Purkinje cell (primary cell): ENCODE measurements around the gene ARHGEF39. TPM values are rescaled to one million over a fixed set of nuclear protein-coding genes. Genes with fewer than 3 reads are reported as not detected.

Source experiments
- polyA plus RNA-seq: library from polyadenylated mRNA; unstranded; fragments of >200 nt; fragmentation: Nextera tagmentation; gene quantifications from 2 replicates; pipeline ENCODE4 v1.2.1, GENCODE V29; 2014

Gene ARHGEF39, protein sequence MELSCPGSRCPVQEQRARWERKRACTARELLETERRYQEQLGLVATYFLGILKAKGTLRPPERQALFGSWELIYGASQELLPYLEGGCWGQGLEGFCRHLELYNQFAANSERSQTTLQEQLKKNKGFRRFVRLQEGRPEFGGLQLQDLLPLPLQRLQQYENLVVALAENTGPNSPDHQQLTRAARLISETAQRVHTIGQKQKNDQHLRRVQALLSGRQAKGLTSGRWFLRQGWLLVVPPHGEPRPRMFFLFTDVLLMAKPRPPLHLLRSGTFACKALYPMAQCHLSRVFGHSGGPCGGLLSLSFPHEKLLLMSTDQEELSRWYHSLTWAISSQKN
- polyA plus RNA-seq, result 0.21 TPM in 1 of 2 replicates, not detected in the other

DNA sequence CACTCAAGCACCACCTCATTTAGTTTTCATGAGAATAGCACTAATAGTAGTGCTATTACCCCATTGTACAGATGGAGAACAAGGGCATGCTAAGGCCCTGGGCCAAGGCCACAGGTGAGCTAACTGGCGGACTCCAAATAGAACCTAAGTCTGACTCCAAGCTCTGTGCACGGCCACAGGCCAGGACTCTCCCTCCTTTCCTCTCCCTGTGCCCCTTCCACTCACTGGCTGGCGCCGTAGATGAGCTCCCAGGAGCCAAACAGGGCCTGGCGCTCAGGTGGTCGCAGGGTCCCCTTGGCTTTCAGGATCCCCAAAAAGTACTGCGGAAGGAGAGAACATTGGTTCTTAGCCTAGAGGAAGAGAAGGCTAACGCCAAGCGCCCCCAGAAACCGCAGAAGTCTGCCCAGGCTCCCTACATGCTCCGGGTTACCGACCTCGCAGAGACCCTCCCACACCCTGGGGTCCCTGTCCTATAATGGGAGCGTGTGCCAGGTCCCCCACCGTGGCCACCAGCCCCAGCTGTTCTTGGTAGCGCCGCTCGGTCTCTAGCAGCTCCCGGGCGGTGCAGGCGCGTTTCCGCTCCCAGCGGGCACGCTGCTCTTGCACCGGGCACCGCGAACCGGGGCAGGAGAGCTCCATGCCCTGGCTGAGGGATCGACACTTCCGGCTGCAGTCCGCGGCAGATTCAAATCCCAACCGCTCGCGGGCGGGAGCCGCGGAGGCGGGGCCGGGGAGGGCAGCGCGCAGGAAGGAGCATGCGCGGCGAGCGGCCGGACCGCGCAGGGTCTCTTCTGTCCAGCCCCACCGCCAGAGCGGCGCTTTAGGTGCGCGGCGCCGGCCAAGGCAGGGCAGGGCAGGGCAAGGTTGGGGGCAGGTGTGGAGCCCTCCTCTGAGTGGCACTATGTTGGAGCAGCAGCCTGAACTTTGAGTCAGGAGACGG lies at the start of gene ARHGEF39:
Gene ARHGEF39 (minus strand): TSS at position 665 of the 940 bp plus-strand sequence. CDS start 26 bp downstream, at position 639.

DNA sequence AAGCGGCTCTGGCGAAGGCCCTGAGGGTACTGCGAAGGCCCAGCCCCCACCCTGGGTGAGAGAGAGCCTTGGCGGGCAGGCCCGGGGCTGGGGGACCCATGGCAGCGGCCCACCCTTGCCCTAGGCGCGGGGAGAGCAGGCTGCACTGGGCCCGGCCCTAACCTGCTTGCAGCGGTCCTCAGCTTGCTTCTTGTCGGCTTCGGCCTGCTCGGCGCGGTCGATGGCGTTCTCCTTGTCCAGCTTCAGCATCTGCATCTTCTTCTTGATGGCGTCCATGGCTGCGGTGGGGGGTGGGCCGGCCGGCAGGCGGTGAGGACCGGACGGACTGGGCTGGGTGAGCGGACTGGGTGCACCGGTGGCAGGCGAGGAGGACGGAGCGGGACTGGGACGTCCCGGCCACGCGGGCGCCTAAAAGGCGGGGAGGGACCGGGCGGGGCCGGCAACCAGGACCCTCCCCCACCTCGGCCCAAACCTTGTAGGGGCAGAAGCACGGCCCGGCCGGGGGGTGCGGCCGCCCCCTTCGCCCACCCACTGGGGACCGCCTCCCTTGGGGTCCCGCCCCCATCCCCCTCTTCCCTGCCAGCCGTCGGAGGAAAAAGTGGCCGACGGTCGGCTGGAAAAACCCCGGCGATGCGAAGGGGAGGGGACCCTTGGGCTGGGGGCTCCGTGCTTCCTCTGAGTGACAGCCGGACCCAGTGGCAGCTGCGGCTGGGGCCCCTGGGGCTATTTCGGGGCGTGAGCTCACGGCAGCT lies 24.7 kb upstream of the ARHGEF39 start, which contains the start of gene TPM2:
Gene TPM2 (minus strand): TSS at position 384 of the 752 bp plus-strand sequence. CDS start 108 bp downstream, at position 276.

DNA sequence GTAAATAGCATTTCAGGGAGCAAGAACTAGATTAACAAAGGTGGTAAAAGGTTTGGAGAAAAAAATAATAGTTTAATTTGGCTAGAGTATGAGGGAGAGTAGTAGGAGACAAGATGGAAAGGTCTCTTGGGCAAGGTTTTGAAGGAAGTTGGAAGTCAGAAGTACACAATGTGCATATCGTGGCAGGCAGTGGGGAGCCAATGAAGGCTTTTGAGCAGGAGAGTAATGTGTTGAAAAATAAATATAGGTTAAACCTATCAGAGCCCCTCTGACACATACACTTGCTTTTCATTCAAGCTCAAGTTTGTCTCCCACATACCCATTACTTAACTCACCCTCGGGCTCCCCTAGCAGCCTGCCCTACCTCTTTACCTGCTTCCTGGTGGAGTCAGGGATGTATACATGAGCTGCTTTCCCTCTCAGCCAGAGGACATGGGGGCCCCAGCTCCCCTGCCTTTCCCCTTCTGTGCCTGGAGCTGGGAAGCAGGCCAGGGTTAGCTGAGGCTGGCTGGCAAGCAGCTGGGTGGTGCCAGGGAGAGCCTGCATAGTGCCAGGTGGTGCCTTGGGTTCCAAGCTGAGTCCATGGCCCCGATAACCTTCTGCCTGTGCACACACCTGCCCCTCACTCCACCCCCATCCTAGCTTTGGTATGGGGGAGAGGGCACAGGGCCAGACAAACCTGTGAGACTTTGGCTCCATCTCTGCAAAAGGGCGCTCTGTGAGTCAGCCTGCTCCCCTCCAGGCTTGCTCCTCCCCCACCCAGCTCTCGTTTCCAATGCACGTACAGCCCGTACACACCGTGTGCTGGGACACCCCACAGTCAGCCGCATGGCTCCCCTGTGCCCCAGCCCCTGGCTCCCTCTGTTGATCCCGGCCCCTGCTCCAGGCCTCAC lies 8.4 kb upstream of the ARHGEF39 start, which contains the start of gene CA9:
Gene CA9 (plus strand): TSS at position 797 of the 893 bp plus-strand sequence. CDS start 32 bp downstream, at position 829.

DNA sequence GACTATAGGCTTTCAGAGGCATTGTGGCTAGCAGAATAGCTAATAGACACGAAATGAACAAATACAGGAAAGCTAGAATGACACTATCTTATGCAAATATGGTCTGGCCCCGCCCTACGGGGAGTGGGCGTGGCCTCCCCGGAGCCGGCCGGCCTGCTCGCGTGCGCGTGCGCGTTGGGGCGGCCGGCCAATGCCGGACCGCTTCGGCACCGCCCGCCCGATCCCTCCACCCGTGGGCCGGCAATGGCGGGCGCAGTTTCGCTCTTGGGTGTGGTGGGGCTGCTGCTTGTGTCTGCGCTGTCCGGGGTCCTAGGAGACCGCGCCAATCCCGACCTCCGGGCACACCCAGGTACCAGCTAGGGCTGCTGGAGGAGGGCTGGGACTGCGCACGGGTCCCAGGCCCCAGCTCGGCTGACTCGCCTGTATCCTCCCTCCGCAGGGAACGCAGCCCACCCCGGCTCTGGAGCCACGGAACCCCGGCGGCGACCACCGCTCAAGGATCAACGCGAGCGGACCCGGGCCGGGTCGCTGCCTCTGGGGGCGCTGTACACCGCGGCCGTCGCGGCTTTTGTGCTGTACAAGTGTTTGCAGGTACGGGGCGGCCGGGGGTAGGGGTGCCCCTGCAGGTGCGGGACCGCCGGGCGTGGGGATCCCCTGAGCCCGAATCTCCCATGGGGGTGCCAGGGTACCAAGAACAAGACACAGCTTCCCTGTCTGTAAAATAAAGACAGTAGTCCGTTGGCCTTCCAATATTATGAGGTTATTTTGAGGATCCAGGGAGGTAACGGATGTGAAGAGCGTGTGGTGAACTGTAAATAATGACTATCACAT lies 6.6 kb downstream of the ARHGEF39 start, which contains the start of gene CCDC107:
Gene CCDC107 (plus strand): TSS at position 156 of the 831 bp plus-strand sequence. CDS start 88 bp downstream, at position 244.

DNA sequence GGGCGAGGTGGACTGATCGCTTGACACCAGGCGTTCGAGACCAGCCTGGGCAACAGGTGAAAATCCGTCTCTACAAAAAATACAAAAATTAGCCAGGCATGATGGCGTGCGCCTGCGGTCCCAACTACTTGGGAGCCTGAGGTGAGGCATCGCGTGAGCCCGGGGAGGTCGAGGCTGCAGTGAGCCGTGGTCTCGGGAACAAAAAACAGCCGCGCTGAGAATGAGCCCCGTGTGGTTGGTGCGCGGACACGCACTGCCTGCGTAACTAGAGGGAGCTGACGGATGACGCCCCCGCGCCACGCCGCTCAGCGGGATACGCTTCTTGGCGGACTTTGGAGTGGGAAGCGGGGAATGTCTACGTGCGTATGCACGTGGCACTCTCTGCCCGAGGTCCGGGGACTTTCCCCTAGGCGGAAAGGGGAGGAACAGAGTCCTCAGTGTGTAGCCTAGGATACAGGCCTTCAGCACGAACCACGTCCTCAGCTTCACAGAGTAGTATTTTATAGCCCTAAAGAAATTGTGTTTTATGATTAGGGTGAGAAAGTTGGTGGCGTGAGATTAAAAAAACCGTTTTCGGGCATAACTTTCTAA lies 7.4 kb downstream of the ARHGEF39 start, which contains the start of gene RMRP:
Gene RMRP (minus strand): TSS at position 474 of the 591 bp plus-strand sequence.

DNA sequence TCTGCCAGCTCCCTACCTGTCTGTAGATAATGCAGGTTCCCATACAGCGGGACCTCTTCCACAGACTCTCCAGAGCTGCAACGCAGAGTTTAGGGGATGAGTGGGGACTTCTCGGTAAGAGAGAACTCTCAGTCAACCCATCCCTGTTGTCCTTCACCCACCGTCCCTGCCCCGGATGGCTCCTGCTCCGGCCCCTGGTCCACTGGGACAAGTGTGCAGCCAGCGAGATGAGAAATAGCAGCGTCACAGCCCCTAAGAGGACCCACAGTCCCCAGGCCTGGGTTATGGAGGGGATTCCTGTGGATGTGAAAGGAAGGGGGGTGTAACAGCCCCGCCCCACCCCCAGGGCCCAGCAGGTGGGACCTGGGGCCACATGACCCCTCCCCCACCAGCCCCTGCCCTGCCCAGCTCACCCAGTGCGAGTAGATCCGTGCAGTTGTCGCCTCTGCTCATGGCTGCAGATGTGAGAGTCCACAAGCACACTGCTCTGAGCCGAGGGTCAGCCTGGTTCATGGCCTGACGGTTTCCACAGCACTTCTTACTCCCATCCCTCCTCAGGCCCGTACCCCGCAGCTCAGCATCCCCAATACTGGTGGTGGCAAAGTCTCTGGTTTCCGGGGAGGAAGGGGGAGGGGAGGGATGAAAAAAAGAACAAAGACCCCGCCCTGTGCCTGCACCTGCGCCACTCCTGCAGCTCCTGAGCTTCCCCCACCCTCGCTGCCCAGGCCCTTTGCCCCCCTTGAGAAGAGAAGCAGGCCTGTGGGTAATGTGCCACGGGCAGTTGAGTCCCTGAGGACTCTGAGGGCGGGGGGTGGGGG lies 14.4 kb downstream of the ARHGEF39 start, which contains the start of gene SIT1:
Gene SIT1 (minus strand): TSS at position 591 of the 818 bp plus-strand sequence. CDS start 78 bp downstream, at position 513.

DNA sequence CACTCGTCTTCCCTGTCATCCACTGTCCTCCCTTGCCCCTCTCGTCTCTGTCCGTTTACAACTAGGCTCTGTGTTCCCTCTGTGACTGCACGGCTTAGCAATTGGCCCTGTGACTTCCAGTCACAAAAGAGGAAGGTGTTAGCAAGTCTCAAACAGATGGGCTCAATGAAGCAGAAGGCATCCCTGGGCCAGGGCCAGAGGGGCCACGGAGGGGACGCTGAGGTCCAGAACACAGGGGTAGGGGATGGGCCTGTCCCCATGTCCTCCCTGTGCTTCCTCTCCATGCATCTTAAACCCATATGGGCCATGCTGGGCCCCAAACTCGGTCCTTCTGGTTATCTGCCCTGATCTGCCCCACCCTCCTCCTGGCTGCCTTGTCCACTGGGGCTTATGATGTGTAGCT lies 46.7 kb downstream of the ARHGEF39 start, which contains the start of gene CD72:
Gene CD72 (minus strand): TSS at position 89 of the 403 bp plus-strand sequence. CDS start 110 bp downstream, outside the sequence.

Other genes with a start within 250 kb of the ARHGEF39 start
- 2.2 and 3.3 TPM in 2 replicates for gene RUSC2, start 175.1 kb downstream of the ARHGEF39 start, polyA plus RNA-seq
- 2.9 and 3.3 TPM in 2 replicates for gene TESK1, start 59.9 kb downstream of the ARHGEF39 start, polyA plus RNA-seq
- gene CD72, start 46.8 kb downstream of the ARHGEF39 start, polyA plus RNA-seq, result not detected in 2 replicates
- not detected in 2 replicates for gene SIT1, start 14.3 kb downstream of the ARHGEF39 start, polyA plus RNA-seq
- gene RMRP, start 7.2 kb downstream of the ARHGEF39 start, polyA plus RNA-seq, result not detected in 2 replicates
- gene CCDC107, start 6.9 kb downstream of the ARHGEF39 start, polyA plus RNA-seq, result 6.2 and 18.5 TPM in 2 replicates
- not detected in 2 replicates for gene CA9, start 8.7 kb upstream of the ARHGEF39 start, polyA plus RNA-seq
- gene TPM2, start 24.7 kb upstream of the ARHGEF39 start, polyA plus RNA-seq, result 11.3 and 17.9 TPM in 2 replicates
- gene TLN1, start 67.0 kb upstream of the ARHGEF39 start, polyA plus RNA-seq, result 0.22 and 1.1 TPM in 2 replicates
- 14.3 and 17.7 TPM in 2 replicates for gene CREB3, start 67.5 kb upstream of the ARHGEF39 start, polyA plus RNA-seq
- 41.6 and 47.0 TPM in 2 replicates for gene GBA2, start 84.0 kb upstream of the ARHGEF39 start, polyA plus RNA-seq
- gene RGP1, start 84.1 kb upstream of the ARHGEF39 start, polyA plus RNA-seq, result 0.98 and 2.6 TPM in 2 replicates
- gene MSMP, start 89.1 kb upstream of the ARHGEF39 start, polyA plus RNA-seq, result 5.6 TPM in 1 of 2 replicates, not detected in the other
- 13.5 and 29.0 TPM in 2 replicates for gene NPR2, start 126.4 kb upstream of the ARHGEF39 start, polyA plus RNA-seq
- 1.3 and 6.8 TPM in 2 replicates for gene SPAG8, start 147.1 kb upstream of the ARHGEF39 start, polyA plus RNA-seq
- 14.5 and 34.4 TPM in 2 replicates for gene HINT2, start 149.8 kb upstream of the ARHGEF39 start, polyA plus RNA-seq
- not detected in 2 replicates for gene FAM221B, start 163.5 kb upstream of the ARHGEF39 start, polyA plus RNA-seq
- gene TMEM8B, start 164.0 kb upstream of the ARHGEF39 start, polyA plus RNA-seq, result 7.1 and 9.0 TPM in 2 replicates
- not detected in 2 replicates for gene OR13J1, start 205.2 kb upstream of the ARHGEF39 start, polyA plus RNA-seq
- not detected in 2 replicates for gene HRCT1, start 241.0 kb upstream of the ARHGEF39 start, polyA plus RNA-seq
- gene SPAAR, start 244.3 kb upstream of the ARHGEF39 start, polyA plus RNA-seq, result 0.42 and 0.52 TPM in 2 replicates